GM10248 (cell line): ENCODE results near the gene FAM20C.
"Not testable (repeated sequence)": the region's sequence is repeated elsewhere in the genome, so short reads cannot be mapped to it uniquely, and the experiment has no call there.

Experiments used
- CTCF ChIA-PET: fragments of 300-600 bp; sonication (Branson Sonifier 250); formaldehyde crosslinking; extraction: SDS; loops from one replicate; lab custom pipeline; 2021; ENCODE audit warnings: antibody characterized with exemption; lab: Yijun Ruan, JAX
- POLR2A ChIA-PET: fragments of 350-650 bp; sonication (Branson Sonifier 250); formaldehyde crosslinking; extraction: SDS; loops from one replicate; lab custom pipeline; 2020; ENCODE audit warnings: antibody characterized with exemption; lab: Yijun Ruan, JAX
- DNase-seq: peaks from one replicate; pipeline ENCODE4 v3.0.0; 2012; ENCODE audit errors: extremely low spot score
- TF ChIP-seq, protein P1 (sequence below): IDR thresholded peaks from 2 replicates; pipeline ENCODE4 v1.5.1; 2012; ENCODE audit warnings: mild to moderate bottlenecking, low read depth; ENCODE audit errors: extremely low read depth, missing control alignments, control extremely low read depth

FAM20C gene

GRCh38 chr7:236967-237366 is 44.6 kb downstream of the FAM20C start:
- DNase-seq: no peak
- POLR2A ChIA-PET: no interaction called here
- TF ChIP-seq, protein P1, sequence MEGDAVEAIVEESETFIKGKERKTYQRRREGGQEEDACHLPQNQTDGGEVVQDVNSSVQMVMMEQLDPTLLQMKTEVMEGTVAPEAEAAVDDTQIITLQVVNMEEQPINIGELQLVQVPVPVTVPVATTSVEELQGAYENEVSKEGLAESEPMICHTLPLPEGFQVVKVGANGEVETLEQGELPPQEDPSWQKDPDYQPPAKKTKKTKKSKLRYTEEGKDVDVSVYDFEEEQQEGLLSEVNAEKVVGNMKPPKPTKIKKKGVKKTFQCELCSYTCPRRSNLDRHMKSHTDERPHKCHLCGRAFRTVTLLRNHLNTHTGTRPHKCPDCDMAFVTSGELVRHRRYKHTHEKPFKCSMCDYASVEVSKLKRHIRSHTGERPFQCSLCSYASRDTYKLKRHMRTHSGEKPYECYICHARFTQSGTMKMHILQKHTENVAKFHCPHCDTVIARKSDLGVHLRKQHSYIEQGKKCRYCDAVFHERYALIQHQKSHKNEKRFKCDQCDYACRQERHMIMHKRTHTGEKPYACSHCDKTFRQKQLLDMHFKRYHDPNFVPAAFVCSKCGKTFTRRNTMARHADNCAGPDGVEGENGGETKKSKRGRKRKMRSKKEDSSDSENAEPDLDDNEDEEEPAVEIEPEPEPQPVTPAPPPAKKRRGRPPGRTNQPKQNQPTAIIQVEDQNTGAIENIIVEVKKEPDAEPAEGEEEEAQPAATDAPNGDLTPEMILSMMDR: no peak
- CTCF ChIA-PET: no interaction called here

DNA sequence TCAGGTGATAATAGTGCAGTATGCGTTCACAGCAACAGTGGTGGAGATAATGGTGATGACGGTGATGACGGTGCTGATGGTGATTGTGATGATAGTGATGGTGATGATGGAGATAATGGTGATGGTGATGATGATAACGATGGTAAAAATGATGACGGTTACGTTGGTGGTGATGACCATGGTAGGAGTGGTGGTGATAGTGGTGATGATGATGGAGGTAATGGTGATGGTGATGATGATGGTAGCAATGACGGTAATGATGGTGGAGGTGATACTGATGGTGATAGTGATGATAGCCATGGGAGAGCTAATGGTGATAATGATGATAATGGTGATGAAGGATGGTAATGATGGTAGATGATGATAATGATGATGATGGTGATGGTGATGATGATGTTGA is 45.0 kb downstream of the FAM20C start:
- ChIA-PET POLR2A (no interaction called here), CTCF (no interaction called here)
- TF ChIP-seq, protein P1: no peak
- no peak for DNase-seq

DNA sequence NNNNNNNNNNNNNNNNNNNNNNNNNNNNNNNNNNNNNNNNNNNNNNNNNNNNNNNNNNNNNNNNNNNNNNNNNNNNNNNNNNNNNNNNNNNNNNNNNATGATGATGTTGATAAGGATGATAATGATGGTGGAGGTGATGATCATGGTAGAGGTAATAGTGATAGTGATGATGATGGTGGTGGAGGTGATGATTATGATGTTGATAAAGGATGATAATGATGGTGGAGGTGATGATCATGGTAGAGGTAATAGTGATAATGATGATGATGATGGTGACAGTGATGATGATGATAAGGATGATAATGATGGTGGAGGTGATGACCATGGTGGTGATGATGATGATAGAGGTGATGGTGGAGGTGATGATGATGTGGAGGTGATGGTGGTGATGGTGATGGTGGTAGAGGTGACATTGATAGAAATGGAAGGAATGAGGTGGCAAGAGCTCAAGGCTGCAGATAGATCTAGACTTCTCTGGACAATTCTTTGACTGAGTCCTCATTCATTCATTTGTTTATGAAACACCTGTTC is 47.8 kb downstream of the FAM20C start:
- TF ChIP-seq, protein P1: no peak
- POLR2A ChIA-PET: no interaction called here
- CTCF ChIA-PET: interaction anchor here (1.0 kb wide), 1 partner anchor 23 kb away, joined by 6 read pairs; no protein-coding TSS in a partner anchor
- DNase-seq: no peak

DNA sequence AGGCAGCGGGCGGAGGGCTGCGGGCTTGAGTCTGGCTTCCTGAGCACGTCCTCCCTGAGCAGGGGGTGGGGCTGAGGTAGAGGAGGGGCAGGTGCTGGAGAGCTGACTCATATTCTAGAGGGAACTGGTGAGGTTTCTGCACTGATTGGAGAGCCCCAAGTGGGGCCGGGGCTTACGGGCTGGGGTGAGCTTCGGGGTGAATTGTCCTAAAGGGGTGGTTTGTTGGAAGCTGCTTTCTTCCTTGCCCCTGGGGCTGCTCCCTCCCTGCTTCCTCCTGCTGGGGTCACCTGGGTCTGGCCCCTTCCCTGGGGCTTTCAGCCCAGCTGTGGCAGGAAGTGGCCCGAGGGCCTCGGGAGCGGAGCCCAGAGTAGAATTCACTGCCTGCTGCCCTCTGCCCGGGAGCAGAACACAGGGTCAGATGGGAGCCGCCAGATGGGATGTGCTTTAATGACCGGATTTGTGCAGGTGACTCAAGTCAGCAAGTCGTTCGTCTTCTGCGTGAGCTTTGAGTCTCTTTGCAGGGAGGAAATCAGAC is 48.6 kb downstream of the FAM20C start:
- ChIA-PET CTCF (interaction anchor here (1.0 kb wide), 1 partner anchor 22 kb away, joined by 6 read pairs; no protein-coding TSS in a partner anchor), POLR2A (no interaction called here)
- TF ChIP-seq, protein P1: no peak
- DNase-seq: no peak

GRCh38 chr7:241513-241912 is 49.1 kb downstream of the FAM20C start:
- TF ChIP-seq, protein P1: no peak
- ChIA-PET POLR2A (no interaction called here), CTCF (no interaction called here)
- DNase-seq: no peak

DNA sequence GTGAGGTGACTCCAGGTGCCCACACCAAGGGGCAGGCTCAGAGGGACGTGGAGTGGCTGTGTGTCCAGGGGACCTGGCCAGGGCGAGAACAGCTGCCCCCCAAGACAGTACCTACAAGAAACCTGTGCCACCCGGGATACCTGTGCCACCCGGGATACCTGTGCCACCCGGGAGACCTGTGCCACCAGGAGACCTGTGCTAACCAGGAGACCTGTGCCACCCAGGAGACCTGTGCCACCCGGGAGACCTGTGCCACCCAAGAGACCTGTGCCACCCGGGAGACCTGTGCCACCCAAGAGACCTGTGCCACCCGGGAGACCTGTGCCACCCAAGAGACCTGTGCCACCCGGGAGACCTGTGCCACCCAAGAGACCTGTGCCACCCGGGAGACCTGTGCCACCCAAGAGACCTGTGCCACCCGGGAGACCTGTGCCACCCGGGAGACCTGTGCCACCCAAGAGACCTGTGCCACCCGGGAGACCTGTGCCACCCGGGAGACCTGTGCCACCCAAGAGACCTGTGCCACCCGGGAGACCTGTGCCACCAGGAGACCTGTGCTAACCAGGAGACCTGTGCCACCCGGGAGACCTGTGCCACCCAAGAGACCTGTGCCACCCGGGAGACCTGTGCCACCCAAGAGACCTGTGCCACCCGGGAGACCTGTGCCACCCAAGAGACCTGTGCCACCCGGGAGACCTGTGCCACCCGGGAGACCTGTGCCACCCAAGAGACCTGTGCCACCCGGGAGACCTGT is 50.6 kb downstream of the FAM20C start:
- POLR2A ChIA-PET, DNase-seq: not testable (repeated sequence)
- CTCF ChIA-PET: interaction anchor here (2.2 kb wide), 1 partner anchor 20 kb away, joined by 7 read pairs; no protein-coding TSS in a partner anchor

GRCh38 chr7:243580-243978 is 51.2 kb downstream of the FAM20C start:
- POLR2A ChIA-PET, DNase-seq: not testable (repeated sequence)
- CTCF ChIA-PET: interaction anchor here (2.2 kb wide), 1 partner anchor 20 kb away, joined by 7 read pairs; no protein-coding TSS in a partner anchor
